H1 (cell line): ENCODE results near the gene TEX47. TPM values are rescaled to one million over a fixed set of nuclear protein-coding genes. Genes with fewer than 3 reads are reported as not detected.

Experiments used
- CTCF ChIA-PET: fragments of 300-600 bp; sonication (Branson Sonifier 250); formaldehyde crosslinking; loops from one replicate; lab custom pipeline; 2021; ENCODE audit not compliant: partially characterized antibody; lab: Charles Lee
- POLR2A ChIA-PET: fragments of 300-600 bp; sonication (Branson Sonifier 250); formaldehyde crosslinking; loops from one replicate; lab custom pipeline; 2021; ENCODE audit warnings: inconsistent platforms; ENCODE audit not compliant: partially characterized antibody; lab: Charles Lee
- DNase-seq, 2 experiments: peaks; one replicate each; pipeline versions ENCODE4 v3.0.0 to v3.0.0-alpha.2; 2010 to 2022; ENCODE audit warnings: low spot score in 2 of 2, low read depth in 1 of 2, mixed read lengths in 1 of 2
- FAIRE-seq: peaks from 2 replicates; lab custom pipeline; 2011; peaks lifted over from hg19 to GRCh38; lab: Jason Lieb, UNC
- H2AFZ ChIP-seq: 2 replicates; pipeline ENCODE4 v1.8.1; 2012; ENCODE audit warnings: low read length, inconsistent platforms
- H2AK5ac ChIP-seq: 2 replicates; pipeline ENCODE4 v1.6.1; 2013; ENCODE audit warnings: low read depth, low read length
- H2BK120ac ChIP-seq: replicated peaks from 2 replicates; pipeline ENCODE3; 2013; ENCODE audit warnings: low read depth, low read length, inconsistent platforms
- H2BK12ac ChIP-seq: 2 replicates; pipeline ENCODE4 v1.6.1; 2013; ENCODE audit warnings: low read depth, low read length
- H2BK15ac ChIP-seq: 2 replicates; pipeline ENCODE4 v1.6.1; 2013; ENCODE audit warnings: low read length
- H2BK20ac ChIP-seq: 2 replicates; pipeline ENCODE4 v1.6.1; 2013; ENCODE audit warnings: low read length
- H2BK5ac ChIP-seq: 2 replicates; pipeline ENCODE4 v1.6.1; 2013; ENCODE audit warnings: low read depth, low read length
- H3K14ac ChIP-seq: 2 replicates; pipeline ENCODE4 v1.6.1; 2013; ENCODE audit warnings: inconsistent platforms; ENCODE audit not compliant: insufficient read length
- H3K18ac ChIP-seq: 2 replicates; pipeline ENCODE4 v1.6.1; 2013; ENCODE audit warnings: low read length; ENCODE audit errors: extremely low read depth
- H3K23ac ChIP-seq: 2 replicates; pipeline ENCODE4 v1.6.1; 2013; ENCODE audit warnings: inconsistent platforms; ENCODE audit not compliant: insufficient read length
- H3K23me2 ChIP-seq: 2 replicates; pipeline ENCODE4 v1.6.1; 2013; ENCODE audit warnings: low read depth, low read length
- H3K27ac ChIP-seq: 2 replicates; pipeline ENCODE4 v1.6.1; 2011; ENCODE audit warnings: low read depth, low read length, inconsistent platforms
- H3K27me3 ChIP-seq, 4 experiments: replicated peaks in 1 of 4; 1 replicate in 1 of 4; 2 replicates in 3 of 4; pipeline versions ENCODE4 v1.6.1 to v1.8.1; 2011 to 2013; ENCODE audit warnings: low read length in 3 of 4, mild to moderate bottlenecking in 3 of 4, inconsistent platforms in 2 of 4, mixed read lengths in 2 of 4, moderate library complexity in 1 of 4; ENCODE audit not compliant: control insufficient read depth in 3 of 4, insufficient read depth in 3 of 4; ENCODE audit errors: extremely low read depth in 1 of 4
- H3K36me3 ChIP-seq, 4 experiments: 2 replicates each; pipeline versions ENCODE4 v1.6.1 to v1.8.1; 2011 to 2013; ENCODE audit warnings: mild to moderate bottlenecking in 4 of 4, low read length in 3 of 4, moderate library complexity in 2 of 4, control low read depth in 1 of 4, inconsistent platforms in 1 of 4; ENCODE audit not compliant: insufficient read depth in 4 of 4, control insufficient read depth in 2 of 4
- H3K4ac ChIP-seq: replicated peaks from 2 replicates; pipeline ENCODE3; 2013; ENCODE audit warnings: low read length, low read depth, mixed read lengths, inconsistent platforms; ENCODE audit not compliant: insufficient read length
- H3K4me1 ChIP-seq, 4 experiments: replicated peaks in 1 of 4; 1 replicate in 1 of 4; 2 replicates in 3 of 4; pipeline versions ENCODE4 v1.6.1 to v1.8.1; 2011 to 2013; ENCODE audit warnings: low read length in 3 of 4, inconsistent platforms in 2 of 4, mixed read lengths in 1 of 4; ENCODE audit not compliant: insufficient read depth in 4 of 4, control insufficient read depth in 3 of 4
- H3K4me2 ChIP-seq, 2 experiments: 2 replicates each; pipeline versions ENCODE4 v1.6.1 to v1.8.1; 2011 to 2013; ENCODE audit warnings: low read depth in 2 of 2, low read length in 2 of 2, control low read depth in 1 of 2, inconsistent platforms in 1 of 2, mild to moderate bottlenecking in 1 of 2; ENCODE audit not compliant: insufficient read depth in 1 of 2
- H3K4me3 ChIP-seq, 4 experiments: fragments of 200-600, 300-600 bp in 1 of 4; sonication (generic), shearing (Covaris generic), sonication (Bioruptor Twin) in 1 of 4; 2 replicates each; pipeline versions ENCODE4 v1.5.1 to v1.8.1; 2011 to 2016; ENCODE audit warnings: low read length in 4 of 4, low read depth in 3 of 4, control low read depth in 2 of 4, inconsistent platforms in 2 of 4, mild to moderate bottlenecking in 2 of 4, mixed read lengths in 1 of 4, moderate library complexity in 1 of 4; ENCODE audit not compliant: insufficient read depth in 2 of 4; ENCODE audit errors: extremely low read depth in 1 of 4
- H3K56ac ChIP-seq: replicated peaks from 2 replicates; pipeline ENCODE3; 2013; ENCODE audit warnings: low read depth, mild to moderate bottlenecking, mixed read lengths, low read length, inconsistent platforms; ENCODE audit not compliant: insufficient read length
- H3K79me1 ChIP-seq: 2 replicates; pipeline ENCODE4 v1.6.1; 2013; ENCODE audit warnings: low read depth, low read length, control low read depth
- H3K79me2 ChIP-seq, 2 experiments: 2 replicates each; pipeline versions ENCODE4 v1.6.1 to v1.8.1; 2012 to 2013; ENCODE audit warnings: low read length in 2 of 2, mild to moderate bottlenecking in 2 of 2, inconsistent platforms in 1 of 2; ENCODE audit not compliant: insufficient read depth in 2 of 2, control insufficient read depth in 1 of 2
- H3K9ac ChIP-seq, 4 experiments: replicated peaks in 1 of 4; 1 replicate in 1 of 4; 2 replicates in 3 of 4; pipeline versions ENCODE4 v1.6.1 to v1.8.1; 2011 to 2013; ENCODE audit warnings: low read depth in 3 of 4, low read length in 3 of 4, control low read depth in 2 of 4, mild to moderate bottlenecking in 2 of 4, moderate library complexity in 2 of 4, inconsistent platforms in 1 of 4; ENCODE audit errors: extremely low read depth in 1 of 4
- H3K9me3 ChIP-seq, 2 experiments: 2 replicates each; pipeline versions ENCODE4 v1.6.1 to v1.8.1; 2012 to 2013; ENCODE audit warnings: mild to moderate bottlenecking in 2 of 2, moderate library complexity in 2 of 2, control low read depth in 1 of 2, inconsistent platforms in 1 of 2, low read depth in 1 of 2, low read length in 1 of 2, mixed read lengths in 1 of 2; ENCODE audit not compliant: insufficient read depth in 2 of 2
- H4K20me1 ChIP-seq, 2 experiments: replicated peaks in 1 of 2; 2 replicates each; pipeline versions ENCODE3 to v1.8.1; 2011 to 2013; ENCODE audit warnings: inconsistent platforms in 2 of 2, low read length in 2 of 2, mild to moderate bottlenecking in 1 of 2; ENCODE audit not compliant: insufficient read depth in 2 of 2, control insufficient read depth in 1 of 2
- H4K5ac ChIP-seq: 2 replicates; pipeline ENCODE4 v1.6.1; 2013; ENCODE audit warnings: low read length, low read depth, mixed read lengths, inconsistent platforms; ENCODE audit not compliant: insufficient read length
- H4K8ac ChIP-seq: 2 replicates; pipeline ENCODE4 v1.8.0; 2013; ENCODE audit warnings: mild to moderate bottlenecking, moderate library complexity, low read length, inconsistent platforms; ENCODE audit not compliant: insufficient read depth; ENCODE audit errors: extremely low read depth
- H4K91ac ChIP-seq: replicated peaks from 2 replicates; pipeline ENCODE3; 2013; ENCODE audit warnings: low read length, mixed read lengths, inconsistent platforms; ENCODE audit not compliant: insufficient read length
- BRCA1 ChIP-seq: IDR thresholded peaks from 2 replicates; pipeline ENCODE4 v1.6.1; 2012; ENCODE audit warnings: low read depth, low read length, improper control_type of control experiment
- CEBPB ChIP-seq: IDR thresholded peaks from 2 replicates; pipeline ENCODE4 v1.6.1; 2012; ENCODE audit warnings: low read depth, low read length
- CTBP2 ChIP-seq: IDR thresholded peaks from 2 replicates; pipeline ENCODE4 v1.7.0; 2011; ENCODE audit warnings: borderline replicate concordance, mild to moderate bottlenecking, moderate library complexity, mixed read lengths, low read length; ENCODE audit not compliant: insufficient read depth, insufficient read length
- EGR1 ChIP-seq: IDR thresholded peaks from 2 replicates; pipeline ENCODE4 v1.6.1; 2011; ENCODE audit warnings: low read depth, low read length, borderline replicate concordance
- FOSL1 ChIP-seq: IDR thresholded peaks from 2 replicates; pipeline ENCODE4 v1.6.1; 2011; ENCODE audit warnings: mild to moderate bottlenecking, low read depth, low read length, moderate library complexity; ENCODE audit not compliant: insufficient read depth
- JUND ChIP-seq: IDR thresholded peaks from 2 replicates; pipeline ENCODE4 v1.6.1; 2011; ENCODE audit warnings: mild to moderate bottlenecking, improper control_type of control experiment, low read length
- NANOG ChIP-seq: IDR thresholded peaks from 2 replicates; pipeline ENCODE4 v1.6.1; 2011; ENCODE audit warnings: low read length, low read depth, mild to moderate bottlenecking, inconsistent platforms; ENCODE audit not compliant: insufficient read depth, poor library complexity, severe bottlenecking
- NRF1 ChIP-seq: IDR thresholded peaks from 2 replicates; pipeline ENCODE4 v1.6.1; 2011; ENCODE audit warnings: mild to moderate bottlenecking, low read depth, low read length, improper control_type of control experiment
- POLR2AphosphoS5 ChIP-seq: IDR thresholded peaks from 2 replicates; pipeline ENCODE4 v1.6.1; 2011; ENCODE audit warnings: low read depth, low read length
- SRF ChIP-seq: IDR thresholded peaks from 2 replicates; pipeline ENCODE4 v1.6.1; 2011; ENCODE audit warnings: mild to moderate bottlenecking, low read depth, low read length, moderate library complexity
- TCF12 ChIP-seq: IDR thresholded peaks from 2 replicates; pipeline ENCODE4 v1.6.1; 2011; ENCODE audit warnings: low read depth, mild to moderate bottlenecking, low read length
- YY1 ChIP-seq: IDR thresholded peaks from 2 replicates; pipeline ENCODE4 v1.6.1; 2011; ENCODE audit warnings: low read depth, mild to moderate bottlenecking, low read length
- WGBS, 2 experiments: shearing (Covaris generic) in 1 of 2; methylation state at CpG; one replicate each; pipeline versions ENCODE4 v1.1.6 to v1.1.7; 2013 to 2015; ENCODE audit warnings: low lambda C conversion rate in 2 of 2, mixed read lengths in 2 of 2, inconsistent platforms in 1 of 2, low coverage in 1 of 2, missing lambda C conversion rate in 1 of 2; ENCODE audit not compliant: insufficient replicate concordance in 2 of 2, insufficient coverage in 1 of 2, insufficient read length in 1 of 2; ENCODE audit errors: extremely low coverage in 1 of 2, missing lambda C conversion rate in 1 of 2; 5-methylcytosine and 5-hydroxymethylcytosine counted together
- polyA plus RNA-seq, 7 experiments: library from polyadenylated mRNA; depleted of rRNA in 3 of 7; stranded (reverse) in 5 of 7; unstranded in 2 of 7; fragments of >200 nt in 5 of 7; fragments of 200-250 nt in 2 of 7; gene quantifications; 1 replicate in 5 of 7; 2 replicates in 1 of 7; 4 replicates in 1 of 7; pipeline versions ENCODE4 v1.2.1 to v1.2.3, GENCODE V29; 2011 to 2013; ENCODE audit warnings: missing spikeins in 2 of 7, mixed read lengths in 2 of 7
- total RNA-seq: library from RNA; stranded (reverse); fragmentation: NEBNext Ultra II Directional; extraction: Animal tissue kit (Norgen Biotek cat#: 25700); gene quantifications from 2 replicates; pipeline ENCODE4 v1.2.1, GENCODE V29; 2021

Gene TEX47
- total and polyA plus RNA-seq, 2 of the 8 experiments (the other 6 are each of a cell fraction or from before 2014, with no cell fraction given): not detected

- ChIA-PET POLR2A (no interaction called here), CTCF (interaction anchor here (1.7 to 2.5 kb wide), 2 partner anchors 13 to 42 kb away, joined by 5 to 10 read pairs; no protein-coding TSS in a partner anchor)
- Histone ChIP-seq H3K27ac (no peak overlapping the region), H3K23me2 (no peaks in the 10 kb centered on the region), H3K79me1 (no peaks in the 10 kb centered on the region), H4K8ac (no peak overlapping the region), H2AK5ac (no peak overlapping the region), H3K23ac (no peak overlapping the region), H2BK120ac (no peak overlapping the region), H2BK5ac (no peak overlapping the region), H2BK20ac (no peak overlapping the region), H3K9me3 (no peaks in the 10 kb centered on the region), H3K9ac (no peak overlapping the region), H3K36me3 (no peaks in the 10 kb centered on the region), H3K4me3 (no peak overlapping the region), H3K4me1 (no peaks in the 10 kb centered on the region), H3K56ac (no peak overlapping the region), H2BK15ac (no peak overlapping the region), H3K79me2 (no peaks in the 10 kb centered on the region), H3K14ac (no peak overlapping the region), H3K4ac (no peak overlapping the region), H2BK12ac (no peak overlapping the region), H4K91ac (no peak overlapping the region), H3K18ac (no peak overlapping the region), H3K27me3 (no peaks in the 10 kb centered on the region), H3K4me2 (no peak overlapping the region), H4K20me1 (no peaks in the 10 kb centered on the region), H4K5ac (no peak overlapping the region), H2AFZ (no peak overlapping the region)
- TF ChIP-seq EGR1 (no peak), TCF12 (no peak), NRF1 (no peak), CTBP2 (no peak), SRF (no peak), JUND (no peak), CEBPB (no peak), BRCA1 (no peak), YY1 (no peak), FOSL1 (no peak), NANOG (no peak), POLR2AphosphoS5 (no peak)
- FAIRE-seq (no peak), DNase-seq (no peak)
- WGBS, 2 experiments: 83 to 100% methylated on average over 1 to 3 of the region's 3 CpGs
Observed at GRCh38 chr7:88792361-88792760, 3.2 kb downstream of the TEX47 start.
